HG03097 (cell line): ENCODE data around the gene MYO10.
"Not testable (repeated sequence)": the region's sequence is repeated elsewhere in the genome, so short reads cannot be mapped to it uniquely, and the experiment has no call there.

Experiments used
- ATAC-seq: cut with Tn5 transposase; IDR thresholded peaks from one replicate; pipeline ENCODE4 v1.9.1; 2021; ENCODE audit not compliant: unreplicated experiment, low FRiP score

Gene MYO10

DNA sequence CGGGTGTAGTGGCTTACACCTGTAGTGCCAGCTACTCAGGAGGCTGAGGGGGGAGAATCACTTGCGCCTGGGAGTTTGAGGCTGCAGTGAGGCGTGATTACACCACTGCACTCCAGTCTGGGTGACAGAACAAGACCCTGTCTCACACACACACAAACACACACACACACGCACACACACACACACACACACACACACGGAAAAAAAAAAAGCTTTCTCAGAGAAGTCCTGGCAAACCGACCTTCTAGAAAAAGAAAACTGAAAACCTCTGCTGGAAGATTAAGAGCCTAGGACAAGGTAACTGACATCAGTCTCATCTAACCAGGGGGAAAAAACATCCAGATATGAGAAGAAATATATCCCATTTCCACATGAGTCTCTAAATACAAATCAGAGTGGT lies 178.9 kb downstream of the MYO10 start:
- no peak for ATAC-seq

DNA sequence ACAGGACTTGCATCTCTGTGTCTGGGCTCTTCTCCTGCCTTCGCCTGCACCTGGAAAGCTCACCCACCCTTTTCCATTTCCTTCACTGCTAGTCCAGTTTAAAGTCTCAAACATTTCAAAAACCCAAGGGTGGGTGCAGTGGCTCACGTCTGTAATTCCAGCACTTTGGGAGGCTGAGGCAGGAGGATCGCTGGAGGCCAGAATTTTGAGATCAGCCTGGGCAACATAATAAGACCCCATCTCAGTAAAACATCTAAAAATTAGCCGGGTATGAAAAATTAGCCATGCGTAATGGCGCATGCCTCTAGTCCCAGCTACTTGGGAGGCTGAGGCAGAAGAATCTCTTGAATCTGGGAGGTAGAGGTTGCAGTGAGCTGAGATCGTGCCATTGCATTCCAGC lies 179.4 kb downstream of the MYO10 start:
- no peak for ATAC-seq

DNA sequence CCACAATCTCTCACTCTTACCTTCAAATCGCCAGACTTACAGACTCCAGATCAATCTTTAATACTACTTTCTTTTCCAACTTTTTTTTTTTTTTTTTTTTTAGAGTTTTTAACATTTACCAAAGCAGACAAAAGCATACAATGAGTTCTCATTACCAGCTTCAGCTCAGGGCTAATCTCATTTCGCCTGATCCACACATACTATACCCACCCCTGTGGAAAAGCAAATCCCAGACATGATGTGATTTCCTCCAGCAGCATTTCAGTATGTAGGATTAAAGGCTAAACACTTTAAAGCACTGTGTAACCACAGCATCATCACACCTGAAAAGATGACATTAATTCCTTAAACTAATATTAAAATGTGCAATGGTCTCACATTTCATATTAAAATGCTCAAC lies 180.4 kb downstream of the MYO10 start:
- no peak for ATAC-seq

DNA sequence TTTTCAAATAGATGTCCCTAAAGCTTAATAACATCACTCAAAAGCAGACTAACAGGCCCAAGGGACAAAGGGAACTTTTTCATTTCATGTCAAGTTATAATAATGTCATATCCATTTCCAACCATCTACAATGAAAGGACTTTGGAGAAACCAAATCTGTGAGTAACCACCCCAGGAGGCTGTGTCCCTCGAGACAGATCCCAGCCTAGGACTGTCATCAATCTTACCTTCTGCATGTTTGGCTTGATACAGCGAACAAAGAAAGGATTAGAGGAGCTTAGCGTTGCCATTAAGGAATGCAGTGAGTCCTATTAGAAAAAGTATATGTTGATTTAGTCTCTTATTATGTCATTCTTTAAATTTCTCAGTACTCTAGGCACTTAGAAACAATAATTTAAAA lies 181.5 kb downstream of the MYO10 start:
- no peak for ATAC-seq

DNA sequence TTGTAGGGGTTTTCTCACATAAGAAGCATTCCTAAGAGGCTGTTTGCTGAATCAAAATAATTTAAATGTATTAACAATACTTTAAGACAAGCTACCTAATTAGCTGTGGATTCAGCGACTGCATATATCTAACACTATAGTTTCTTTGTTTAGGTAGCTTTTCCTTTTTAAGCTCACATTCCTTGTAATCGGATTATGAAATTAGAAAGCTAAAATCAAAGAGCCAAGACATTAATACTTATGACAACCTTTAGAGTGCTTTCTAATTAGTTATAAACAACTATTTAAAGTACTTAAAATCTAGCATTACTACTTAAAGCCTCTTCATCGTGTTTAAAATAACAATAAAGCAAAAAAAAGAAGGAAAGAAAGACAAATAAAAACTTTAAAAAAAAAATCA lies 182.0 kb downstream of the MYO10 start:
- no peak for ATAC-seq

DNA sequence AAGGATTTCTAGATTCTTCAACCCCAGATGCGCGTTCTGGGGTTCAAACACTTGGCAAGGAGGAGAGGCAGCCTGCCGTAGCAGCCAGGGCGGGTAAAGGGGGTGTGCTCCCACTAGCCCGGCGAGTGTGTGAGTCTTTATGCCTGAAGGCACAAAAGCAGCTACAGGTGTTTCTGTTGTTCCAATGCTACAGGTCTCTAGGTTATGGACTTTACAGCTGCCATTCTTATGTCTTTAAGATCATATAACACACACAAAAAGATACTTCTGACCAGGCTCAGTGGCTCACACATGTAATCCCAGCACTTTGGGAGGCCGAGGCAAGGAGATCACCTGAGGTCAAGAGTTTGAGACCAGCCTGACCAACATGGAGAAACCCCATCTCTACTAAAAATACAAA lies 185.6 kb downstream of the MYO10 start:
- no peak for ATAC-seq

DNA sequence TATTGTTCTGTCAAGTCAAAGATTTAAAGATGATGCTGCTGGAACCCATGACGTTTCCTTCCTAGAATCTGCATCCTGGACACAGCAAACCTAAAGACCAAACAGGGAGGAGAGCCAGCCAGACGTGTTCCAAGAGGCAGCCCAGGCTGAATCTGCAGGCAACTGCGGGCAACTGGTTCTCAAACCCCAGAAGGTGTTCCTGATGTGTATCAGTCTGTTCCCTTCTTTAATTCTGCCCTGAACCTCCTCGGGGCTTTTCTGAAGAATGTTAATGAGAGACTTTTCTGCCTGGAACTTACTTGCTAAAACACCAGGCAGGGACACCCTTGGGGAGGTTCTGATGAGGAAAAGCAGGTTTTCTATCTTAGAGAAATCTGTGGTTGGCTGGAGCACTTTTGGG lies 186.5 kb downstream of the MYO10 start:
- no peak for ATAC-seq

- ATAC-seq: no peak
Observed at GRCh38 chr5:16744164-16744880, 191.8 kb downstream of the MYO10 start.

- ATAC-seq: no peak
Observed at GRCh38 chr5:16742938-16743337, 193.2 kb downstream of the MYO10 start.

- no peak for ATAC-seq
Observed at GRCh38 chr5:16740811-16741392, 195.2 kb downstream of the MYO10 start.

- ATAC-seq: no peak
Observed at GRCh38 chr5:16740066-16740810, 195.8 kb downstream of the MYO10 start.

GRCh38 chr5:16738393-16738792 lies 197.7 kb downstream of the MYO10 start:
- ATAC-seq: not testable (repeated sequence)

DNA sequence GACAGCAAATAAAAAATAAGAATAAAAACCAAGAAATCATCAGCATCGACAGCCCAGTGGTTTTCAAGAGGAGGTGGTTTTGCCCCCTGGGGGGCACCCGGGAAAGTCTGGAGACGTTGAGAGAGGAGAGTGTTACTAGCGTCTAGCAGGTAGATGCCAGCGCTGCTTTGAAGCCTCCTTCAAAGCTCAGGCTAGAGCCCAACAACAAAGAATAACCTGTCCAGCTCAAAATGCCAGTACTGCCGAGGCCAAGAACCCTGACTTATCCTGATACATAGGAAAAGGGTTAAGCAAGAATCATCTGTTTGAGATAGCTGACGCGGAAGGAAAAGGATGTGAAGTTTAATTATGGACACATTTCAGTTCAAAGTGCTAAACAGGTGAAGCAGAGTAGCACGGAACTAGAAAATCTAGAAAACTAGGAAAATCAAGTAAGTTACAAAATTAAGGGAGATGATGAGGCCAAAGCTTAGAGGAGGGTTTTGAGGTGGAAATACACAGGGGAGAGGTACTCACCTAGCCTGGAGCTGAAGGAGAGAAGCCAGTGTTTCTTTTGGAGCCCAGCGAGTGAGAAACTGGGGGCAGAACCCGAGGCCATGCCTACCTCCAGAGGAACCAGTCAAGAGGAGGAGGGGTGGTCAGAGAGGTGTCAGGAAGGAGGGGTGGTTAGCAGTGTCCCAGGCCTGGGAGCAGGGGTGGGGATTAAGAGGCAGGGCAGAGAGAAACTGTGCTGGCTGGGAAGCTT lies 198.3 kb downstream of the MYO10 start:
- no peak for ATAC-seq

DNA sequence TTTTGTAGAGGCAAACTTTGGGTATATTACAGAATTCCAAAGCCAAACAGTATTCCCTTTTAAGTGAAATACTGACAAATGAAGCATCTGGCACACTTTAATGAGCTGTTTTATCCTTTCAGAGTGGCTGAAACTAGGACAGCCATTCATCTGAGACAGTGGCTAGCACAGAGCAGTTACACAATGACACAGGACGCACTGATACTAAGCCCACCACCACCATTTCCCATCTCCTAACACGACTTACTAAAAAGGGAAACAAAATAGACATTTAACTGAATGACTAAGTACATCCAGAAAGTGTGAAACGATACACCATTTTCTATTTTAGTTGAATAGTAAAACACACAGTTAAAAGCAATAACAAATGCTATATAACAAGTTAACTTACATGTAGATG lies 198.9 kb downstream of the MYO10 start:
- ATAC-seq: no peak

DNA sequence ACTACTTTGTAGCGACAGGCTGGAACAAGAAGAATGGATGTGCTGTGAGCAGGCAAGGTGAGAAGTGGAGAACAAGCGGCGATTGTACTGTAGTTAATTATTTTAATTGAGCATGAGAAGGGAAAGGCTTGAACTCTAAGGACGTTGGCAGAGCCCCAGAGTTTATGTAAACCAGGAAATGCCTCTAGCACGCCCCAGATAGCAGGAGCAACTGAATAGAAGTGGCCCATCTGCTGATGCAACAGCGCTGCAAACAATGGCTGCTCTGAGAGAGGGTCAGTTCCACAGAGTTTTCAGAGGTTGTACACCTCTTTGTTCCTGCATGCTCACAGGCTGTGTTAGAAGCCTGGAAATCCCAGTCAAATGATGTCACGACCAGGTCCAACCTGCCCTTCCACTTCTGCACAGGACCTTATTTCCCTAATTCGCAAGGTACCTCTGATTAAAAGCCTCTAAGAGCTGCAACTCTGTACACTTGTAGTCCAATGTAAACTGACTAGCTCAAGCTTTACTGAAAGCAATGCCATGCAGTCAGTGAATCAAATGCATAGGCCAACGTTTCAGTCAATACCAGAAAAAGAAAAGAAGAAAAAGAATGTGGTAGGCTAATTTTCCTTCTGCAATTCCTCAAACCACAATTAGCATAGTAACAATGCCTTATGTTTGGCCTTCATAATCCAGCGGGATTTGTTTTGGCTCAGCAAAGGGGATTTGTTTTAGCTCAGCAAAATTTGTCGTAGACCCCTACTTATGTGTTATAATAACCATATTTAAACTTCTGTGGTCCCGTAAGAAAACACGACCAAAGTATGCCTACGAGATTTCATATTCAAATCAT lies 199.7 kb downstream of the MYO10 start:
- no peak for ATAC-seq

DNA sequence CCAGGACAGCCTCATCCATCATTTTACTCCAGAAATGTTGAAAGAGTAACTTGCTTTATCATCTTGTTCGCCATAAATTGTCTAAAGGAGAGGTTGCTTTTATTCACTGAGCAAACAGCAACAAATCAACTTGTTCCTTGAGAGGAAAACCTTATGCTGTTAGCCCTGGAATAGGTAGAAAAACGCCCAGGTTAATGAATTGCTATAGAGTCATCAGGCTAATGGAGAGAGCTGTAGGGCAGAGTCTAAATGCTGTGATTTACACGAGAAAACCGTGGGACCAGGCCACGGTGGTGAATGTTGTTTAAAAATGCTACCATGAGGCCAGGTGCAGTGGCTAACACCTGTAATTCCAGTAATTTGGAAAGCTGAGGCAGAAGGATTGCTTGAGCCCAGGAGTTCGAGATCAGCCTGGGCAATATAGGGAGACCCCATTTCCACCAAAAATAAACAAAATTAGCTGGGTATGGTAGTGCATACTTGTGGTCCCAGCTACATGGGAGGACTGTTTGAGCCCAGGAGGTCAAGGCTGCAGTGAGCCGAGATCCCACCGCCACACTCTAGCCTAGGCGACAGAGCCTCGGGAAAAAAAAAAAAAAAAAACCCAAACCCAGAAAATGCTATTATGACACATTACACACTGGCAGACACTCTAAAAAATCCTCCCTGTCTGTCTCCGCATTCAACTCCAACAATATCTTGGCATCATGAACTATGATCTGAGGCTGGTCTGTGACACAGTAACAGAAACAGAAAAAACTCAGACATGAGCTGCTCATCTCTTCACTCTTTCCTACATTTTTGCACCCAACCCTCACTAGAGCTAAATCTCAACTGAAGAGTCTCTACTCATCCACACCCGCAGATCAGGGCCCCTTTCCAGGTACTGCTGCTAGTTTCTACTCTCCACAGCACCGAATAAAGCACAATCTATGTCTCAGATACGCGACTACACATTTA lies 200.7 kb downstream of the MYO10 start:
- ATAC-seq: no peak

GRCh38 chr5:16733331-16734006 lies 202.6 kb downstream of the MYO10 start:
- no peak for ATAC-seq

DNA sequence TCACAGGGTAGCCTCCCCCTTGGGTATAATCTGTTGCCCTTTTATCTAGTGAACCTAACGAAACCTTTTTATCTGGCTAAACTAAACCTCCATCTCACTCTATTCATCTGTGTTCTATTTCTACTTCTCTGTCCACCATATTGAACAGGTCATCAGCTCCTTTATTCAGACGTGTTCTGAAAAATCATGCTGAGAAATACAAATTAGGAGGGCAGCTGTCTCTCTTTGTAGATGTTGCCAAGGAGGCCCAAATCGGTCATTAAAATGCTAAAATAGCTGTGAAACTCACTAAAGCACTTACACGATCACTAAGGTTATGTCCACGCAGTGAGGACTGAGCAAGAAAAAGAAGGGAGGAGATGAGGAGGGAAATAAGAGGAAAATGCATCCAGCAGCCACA lies 203.7 kb downstream of the MYO10 start:
- ATAC-seq: no peak
